ENCODE data around the gene GOLGA3. TPM values are rescaled to one million over a fixed set of nuclear protein-coding genes. Genes with fewer than 3 reads are reported as not detected.
A peak's percentile ranks its signal among the peaks of the same experiment; 100 is the strongest.
"Not testable (repeated sequence)": the region's sequence is repeated elsewhere in the genome, so short reads cannot be mapped to it uniquely, and the experiment has no call there.

The GOLGA3 gene
- total RNA-seq, 1 donor from 2014 or later, result 62.0 TPM

DNA sequence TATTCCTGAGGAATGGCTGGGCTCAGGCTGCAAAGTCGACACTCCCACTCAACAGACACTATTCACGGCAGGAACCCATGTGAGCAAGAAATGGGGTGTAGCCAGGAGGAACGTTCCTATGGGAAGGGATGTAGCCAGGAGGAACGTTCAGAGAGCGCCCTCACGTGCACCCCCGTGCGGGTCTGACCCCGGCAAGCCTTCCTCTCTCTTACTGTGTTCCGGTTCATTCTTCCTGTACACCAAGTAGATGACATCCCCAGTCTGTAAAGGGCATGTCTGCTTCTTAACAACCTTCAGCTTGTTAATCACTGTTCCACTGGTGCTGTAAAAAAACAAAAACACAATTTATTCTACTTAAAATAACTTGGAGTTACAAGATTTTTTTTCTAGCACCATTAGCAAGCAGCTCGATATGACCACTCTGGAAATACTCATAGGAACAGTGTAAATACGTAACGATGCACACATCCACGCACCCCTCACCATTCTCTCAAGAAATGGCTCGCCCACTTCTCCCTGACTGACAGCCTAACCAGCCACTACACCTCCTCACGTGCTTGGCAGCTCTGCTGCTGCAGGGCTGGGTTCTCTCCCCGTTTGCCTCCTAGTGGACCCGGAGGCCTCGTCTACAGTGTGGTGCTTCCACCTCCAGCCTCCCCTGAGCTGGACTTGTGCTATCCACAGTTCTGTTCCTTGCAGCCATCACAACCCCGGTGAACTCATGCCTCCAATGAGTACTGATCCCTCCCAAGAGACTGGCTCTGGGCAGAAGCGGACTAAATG lies 43.6 kb upstream of the GOLGA3 start:
- TF ChIP-seq, protein P1, sequence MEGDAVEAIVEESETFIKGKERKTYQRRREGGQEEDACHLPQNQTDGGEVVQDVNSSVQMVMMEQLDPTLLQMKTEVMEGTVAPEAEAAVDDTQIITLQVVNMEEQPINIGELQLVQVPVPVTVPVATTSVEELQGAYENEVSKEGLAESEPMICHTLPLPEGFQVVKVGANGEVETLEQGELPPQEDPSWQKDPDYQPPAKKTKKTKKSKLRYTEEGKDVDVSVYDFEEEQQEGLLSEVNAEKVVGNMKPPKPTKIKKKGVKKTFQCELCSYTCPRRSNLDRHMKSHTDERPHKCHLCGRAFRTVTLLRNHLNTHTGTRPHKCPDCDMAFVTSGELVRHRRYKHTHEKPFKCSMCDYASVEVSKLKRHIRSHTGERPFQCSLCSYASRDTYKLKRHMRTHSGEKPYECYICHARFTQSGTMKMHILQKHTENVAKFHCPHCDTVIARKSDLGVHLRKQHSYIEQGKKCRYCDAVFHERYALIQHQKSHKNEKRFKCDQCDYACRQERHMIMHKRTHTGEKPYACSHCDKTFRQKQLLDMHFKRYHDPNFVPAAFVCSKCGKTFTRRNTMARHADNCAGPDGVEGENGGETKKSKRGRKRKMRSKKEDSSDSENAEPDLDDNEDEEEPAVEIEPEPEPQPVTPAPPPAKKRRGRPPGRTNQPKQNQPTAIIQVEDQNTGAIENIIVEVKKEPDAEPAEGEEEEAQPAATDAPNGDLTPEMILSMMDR (conservative IDR thresholded peaks at IDR 0.05), result no peak
- H3K4me1 Mint-ChIP-seq (ENCODE audit: unreplicated experiment), result no peaks in the 10 kb centered on the region
- DNase-seq (ENCODE audit: extremely low spot score, unreplicated experiment), result no peak
- peaks cover 14% of the 10 kb centered on the region for H3K36me3 Mint-ChIP-seq
- no peaks in the 10 kb centered on the region for H3K27me3 Mint-ChIP-seq
- H3K9me3 Mint-ChIP-seq, result no peaks in the 10 kb centered on the region
- no peak overlapping the region for H3K27ac Mint-ChIP-seq
- H3K4me3 Mint-ChIP-seq, result no peak overlapping the region

DNA sequence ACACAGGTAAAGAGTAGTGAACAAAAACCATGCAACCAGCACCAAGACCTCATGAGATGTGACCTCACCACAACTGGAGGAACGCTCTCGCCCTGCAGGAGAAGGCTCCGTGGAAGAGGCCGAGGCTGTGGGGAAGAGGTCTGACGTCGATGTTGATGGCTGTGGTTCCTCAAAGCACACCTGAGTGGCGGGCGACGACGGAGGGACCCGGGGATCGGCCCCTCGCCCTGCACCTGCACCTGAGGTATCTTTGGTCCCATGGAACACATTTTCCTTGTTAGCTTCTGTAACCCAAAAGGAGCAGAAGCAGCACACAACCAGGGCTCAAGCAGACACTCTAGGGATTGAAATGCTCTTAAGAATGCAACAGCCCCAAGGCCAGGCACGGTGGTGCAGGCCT lies 40.9 kb upstream of the GOLGA3 start:
- no peaks in the 10 kb centered on the region for H3K27me3 Mint-ChIP-seq
- H3K4me1 Mint-ChIP-seq (ENCODE audit: unreplicated experiment), result no peaks in the 10 kb centered on the region
- H3K4me3 Mint-ChIP-seq, result no peak overlapping the region
- H3K36me3 Mint-ChIP-seq, result peaks cover 22% of the 10 kb centered on the region
- H3K9me3 Mint-ChIP-seq, result no peaks in the 10 kb centered on the region
- TF ChIP-seq, protein P1 (conservative IDR thresholded peaks at IDR 0.05), result no peak
- DNase-seq (ENCODE audit: extremely low spot score, unreplicated experiment), result no peak
- no peak overlapping the region for H3K27ac Mint-ChIP-seq

DNA sequence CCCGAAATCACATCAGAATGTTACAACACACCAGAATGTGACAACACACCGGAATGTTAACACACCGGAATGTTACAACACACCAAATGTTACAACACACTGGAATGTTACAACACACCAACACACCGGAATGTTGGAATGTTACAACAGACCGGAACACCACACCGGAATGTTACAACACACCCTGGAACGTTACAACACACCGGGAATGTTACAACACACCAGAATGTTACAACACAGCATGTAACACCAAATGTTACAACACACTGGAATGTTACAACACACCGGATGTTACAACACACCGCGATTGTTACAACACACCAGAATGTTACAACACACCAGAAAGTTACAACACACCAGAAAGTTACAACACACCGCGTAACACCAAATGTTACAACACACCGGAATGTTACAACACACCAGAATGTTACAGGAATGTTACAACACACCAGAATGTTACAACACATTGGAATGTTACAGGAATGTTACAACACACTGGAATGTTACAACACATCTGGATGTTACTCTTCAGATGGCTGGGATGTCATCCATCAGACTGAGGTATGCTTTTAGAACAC lies 37.7 kb upstream of the GOLGA3 start:
- no peak overlapping the region for H3K4me3 Mint-ChIP-seq
- DNase-seq (ENCODE audit: extremely low spot score, unreplicated experiment), result no peak

DNA sequence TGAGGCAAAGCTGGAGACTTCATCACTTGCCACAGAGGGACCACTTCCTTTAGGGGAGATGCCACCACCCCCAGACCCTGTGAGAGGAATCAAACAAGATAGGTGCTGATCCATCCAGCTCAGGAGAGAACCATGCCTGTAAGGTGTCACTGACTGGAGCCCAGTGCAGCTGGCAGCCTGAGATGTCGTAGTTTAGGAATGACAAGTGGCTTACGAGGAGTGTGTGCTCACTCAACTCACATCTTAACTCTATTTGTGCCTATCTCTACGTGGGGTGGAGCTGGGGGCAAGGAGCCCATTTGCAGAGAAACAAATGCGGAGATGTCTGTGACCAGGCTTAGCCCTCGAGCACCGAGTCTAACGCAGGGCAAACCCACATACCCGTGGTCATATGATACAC lies 32.9 kb upstream of the GOLGA3 start:
- TF ChIP-seq, protein P1 (conservative IDR thresholded peaks at IDR 0.05), result no peak
- no peak for DNase-seq (ENCODE audit: extremely low spot score, unreplicated experiment)
- Mint-ChIP-seq H3K36me3 (peaks cover 14% of the 10 kb centered on the region), H3K9me3 (no peaks in the 10 kb centered on the region), H3K4me1 (ENCODE audit: unreplicated experiment) (no peaks in the 10 kb centered on the region), H3K27ac (no peak overlapping the region), H3K27me3 (no peaks in the 10 kb centered on the region), H3K4me3 (no peak overlapping the region)

More for the DNA sequence above, 37.7 kb upstream of the GOLGA3 start:
- Mint-ChIP-seq H3K9me3 (no peaks in the 10 kb centered on the region), H3K36me3 (peaks cover 18% of the 10 kb centered on the region), H3K27ac (peak overlapping the region; percentile 78), H3K27me3 (no peaks in the 10 kb centered on the region), H3K4me1 (ENCODE audit: unreplicated experiment) (no peaks in the 10 kb centered on the region)
- TF ChIP-seq, protein P1 (conservative IDR thresholded peaks at IDR 0.05), result no peak

DNA sequence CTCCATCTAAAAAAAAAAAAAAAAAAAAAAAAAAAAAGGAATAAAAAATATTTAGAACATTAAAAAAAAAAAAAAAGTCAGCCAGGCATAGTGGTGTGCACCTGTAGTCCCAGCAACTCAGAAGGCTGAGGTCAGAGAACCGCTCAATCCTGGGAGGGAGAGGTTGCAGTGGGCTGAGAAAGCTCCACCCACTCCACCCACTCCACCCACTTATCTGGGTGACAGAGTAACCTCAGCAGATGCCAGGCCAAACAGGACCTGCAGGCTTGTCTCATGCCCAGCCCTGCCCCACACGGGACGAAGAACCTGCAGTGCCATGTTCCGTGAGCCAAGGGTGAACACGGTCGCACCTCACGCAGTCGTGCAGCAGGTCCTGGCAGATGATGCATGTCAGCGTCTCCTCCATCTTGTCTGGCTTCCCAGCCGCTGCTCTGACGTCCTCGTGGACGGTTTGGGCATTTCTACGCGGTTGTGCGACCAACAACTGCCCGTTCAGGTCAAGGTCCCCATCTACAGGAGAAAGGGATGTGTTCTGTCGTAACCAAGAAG lies 30.1 kb upstream of the GOLGA3 start:
- Mint-ChIP-seq H3K27me3 (no peaks in the 10 kb centered on the region), H3K36me3 (peaks cover 22% of the 10 kb centered on the region), H3K9me3 (no peaks in the 10 kb centered on the region), H3K4me3 (no peak overlapping the region), H3K4me1 (ENCODE audit: unreplicated experiment) (no peaks in the 10 kb centered on the region), H3K27ac (no peak overlapping the region)
- DNase-seq (ENCODE audit: extremely low spot score, unreplicated experiment), result no peak
- TF ChIP-seq, protein P1 (conservative IDR thresholded peaks at IDR 0.05), result no peak

DNA sequence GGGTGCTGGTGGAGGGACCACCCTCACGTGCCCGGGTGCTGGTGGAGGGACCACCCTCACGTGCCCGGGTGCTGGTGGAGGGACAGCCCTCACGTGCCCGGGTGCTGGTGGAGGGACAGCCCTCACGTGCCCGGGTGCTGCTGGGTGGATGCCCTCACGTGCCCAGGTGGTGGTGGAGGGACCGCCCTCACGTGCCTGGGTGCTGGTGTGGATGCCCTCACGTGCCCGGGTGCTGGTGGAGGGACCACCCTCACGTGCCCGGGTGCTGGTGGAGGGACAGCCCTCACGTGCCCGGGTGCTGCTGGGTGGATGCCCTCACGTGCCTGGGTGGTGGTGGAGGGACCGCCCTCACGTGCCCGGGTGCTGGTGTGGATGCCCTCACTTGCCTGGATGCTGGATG lies 28.4 kb upstream of the GOLGA3 start:
- not testable (repeated sequence) for H3K27me3 Mint-ChIP-seq; H3K9me3 Mint-ChIP-seq; H3K4me3 Mint-ChIP-seq; H3K27ac Mint-ChIP-seq; H3K4me1 Mint-ChIP-seq (ENCODE audit: unreplicated experiment); DNase-seq (ENCODE audit: extremely low spot score, unreplicated experiment)
- H3K36me3 Mint-ChIP-seq, result peaks cover 22% of the 10 kb centered on the region
